Activated T-cell treated with anti-CD3 and anti-CD28 coated beads, Interleukin-2, amount 50 U/mL, for 4 hours (primary cell): ENCODE measurements around the gene CHST11. TPM values are rescaled to one million over a fixed set of nuclear protein-coding genes. Genes with fewer than 3 reads are reported as not detected.

Experiments
- ATAC-seq, 2 donors: fragments of 200-7000 bp; cut with Tn5 transposase; one replicate each; pipeline ENCODE4 v1.10.0; 2021
- DNase-seq: peaks from one replicate; pipeline ENCODE4 v3.0.0-alpha.2; 2020
- H3K27me3 Mint-ChIP-seq: one replicate; pipeline ENCODE4 v1.8.0; 2021; ENCODE audit warnings: low read depth, mixed read lengths
- H3K36me3 Mint-ChIP-seq: one replicate; pipeline ENCODE4 v1.8.0; 2022; ENCODE audit warnings: mixed read lengths; ENCODE audit not compliant: insufficient read depth
- H3K4me1 Mint-ChIP-seq: one replicate; pipeline ENCODE4 v1.8.0; 2021; ENCODE audit warnings: low read depth, mixed read lengths
- H3K4me3 Mint-ChIP-seq: one replicate; pipeline ENCODE4 v1.8.0; 2021; ENCODE audit warnings: mild to moderate bottlenecking, moderate library complexity, mixed read lengths
- H3K9me3 Mint-ChIP-seq: one replicate; pipeline ENCODE4 v1.8.0; 2021; ENCODE audit warnings: mixed read lengths
- total RNA-seq, 3 donors: library from RNA; stranded (reverse); gene quantifications; one replicate each; pipeline ENCODE4 v1.2.1, GENCODE V29; 2021

CHST11 gene
- total RNA-seq, 3 donors from 2014 or later = 40.5 to 70.7 (median 61.7) TPM

- ATAC-seq (no peak), DNase-seq (no peak)
- H3K9me3 Mint-ChIP-seq = no peaks in the 10 kb centered on the region
- peaks cover 77% of the 10 kb centered on the region for H3K4me1 Mint-ChIP-seq
- peaks cover 13% of the 10 kb centered on the region for H3K36me3 Mint-ChIP-seq
- H3K4me3 Mint-ChIP-seq = no peak overlapping the region
- H3K27me3 Mint-ChIP-seq = no peaks in the 10 kb centered on the region
These were observed 120.3 kb downstream of the CHST11 start for GRCh38 chr12:104576980-104577580.

- peak; percentile 47 to 51 for ATAC-seq
- no peak overlapping the region for H3K4me3 Mint-ChIP-seq
- H3K9me3 Mint-ChIP-seq = no peaks in the 10 kb centered on the region
These were observed 120.8 kb downstream of the CHST11 start for GRCh38 chr12:104577581-104577981.

GRCh38 chr12:104578453-104578852, 121.7 kb downstream of the CHST11 start:
- H3K4me1 Mint-ChIP-seq = peaks cover 84% of the 10 kb centered on the region
- DNase-seq (no peak), ATAC-seq (peak; percentile 36 to 53)
- no peaks in the 10 kb centered on the region for H3K9me3 Mint-ChIP-seq
- no peaks in the 10 kb centered on the region for H3K27me3 Mint-ChIP-seq
- peaks cover 6% of the 10 kb centered on the region for H3K36me3 Mint-ChIP-seq
- no peak overlapping the region for H3K4me3 Mint-ChIP-seq

More at GRCh38 chr12:104577581-104577981, 120.8 kb downstream of the CHST11 start:
- H3K27me3 Mint-ChIP-seq = no peaks in the 10 kb centered on the region
- H3K36me3 Mint-ChIP-seq = peaks cover 9% of the 10 kb centered on the region
- DNase-seq = no peak
- H3K4me1 Mint-ChIP-seq = peaks cover 78% of the 10 kb centered on the region

- no peak overlapping the region for H3K4me3 Mint-ChIP-seq
These were observed 123.2 kb downstream of the CHST11 start for GRCh38 chr12:104579718-104580495.

GRCh38 chr12:104581005-104581570, 124.3 kb downstream of the CHST11 start:
- H3K36me3 Mint-ChIP-seq = peaks cover 6% of the 10 kb centered on the region
- ATAC-seq (no peak), DNase-seq (no peak)
- H3K27me3 Mint-ChIP-seq = no peaks in the 10 kb centered on the region
- no peaks in the 10 kb centered on the region for H3K9me3 Mint-ChIP-seq
- no peak overlapping the region for H3K4me3 Mint-ChIP-seq
- peaks cover 87% of the 10 kb centered on the region for H3K4me1 Mint-ChIP-seq

More at GRCh38 chr12:104579718-104580495, 123.2 kb downstream of the CHST11 start:
- no peaks in the 10 kb centered on the region for H3K27me3 Mint-ChIP-seq
- H3K9me3 Mint-ChIP-seq = no peaks in the 10 kb centered on the region
- H3K4me1 Mint-ChIP-seq = peaks cover 91% of the 10 kb centered on the region
- H3K36me3 Mint-ChIP-seq = peaks cover 5% of the 10 kb centered on the region
- DNase-seq (no peak), ATAC-seq (no peak)

- peaks cover 82% of the 10 kb centered on the region for H3K4me1 Mint-ChIP-seq
- ATAC-seq (no peak), DNase-seq (no peak)
- H3K4me3 Mint-ChIP-seq = no peak overlapping the region
- H3K36me3 Mint-ChIP-seq = peaks cover 5% of the 10 kb centered on the region
- no peaks in the 10 kb centered on the region for H3K9me3 Mint-ChIP-seq
- no peaks in the 10 kb centered on the region for H3K27me3 Mint-ChIP-seq
These were observed 126.0 kb downstream of the CHST11 start for GRCh38 chr12:104582739-104583138.

- Mint-ChIP-seq H3K9me3 (no peaks in the 10 kb centered on the region), H3K27me3 (no peaks in the 10 kb centered on the region), H3K4me1 (peaks cover 78% of the 10 kb centered on the region), H3K4me3 (no peak overlapping the region), H3K36me3 (peaks cover 8% of the 10 kb centered on the region)
- ATAC-seq = peak in 1 of 2 donors; percentile 46
- DNase-seq = no peak
These were observed 126.6 kb downstream of the CHST11 start for GRCh38 chr12:104583301-104583700.

GRCh38 chr12:104585448-104586055, 128.8 kb downstream of the CHST11 start:
- DNase-seq (no peak), ATAC-seq (no peak)
- Mint-ChIP-seq H3K36me3 (peaks cover 12% of the 10 kb centered on the region), H3K9me3 (no peaks in the 10 kb centered on the region), H3K27me3 (no peaks in the 10 kb centered on the region), H3K4me1 (peaks cover 64% of the 10 kb centered on the region), H3K4me3 (no peak overlapping the region)

- Mint-ChIP-seq H3K4me1 (peaks cover 58% of the 10 kb centered on the region), H3K4me3 (no peak overlapping the region), H3K9me3 (no peaks in the 10 kb centered on the region), H3K27me3 (no peaks in the 10 kb centered on the region), H3K36me3 (peaks cover 16% of the 10 kb centered on the region)
- ATAC-seq (no peak), DNase-seq (no peak)
These were observed 129.7 kb downstream of the CHST11 start for GRCh38 chr12:104586351-104586919.

DNA sequence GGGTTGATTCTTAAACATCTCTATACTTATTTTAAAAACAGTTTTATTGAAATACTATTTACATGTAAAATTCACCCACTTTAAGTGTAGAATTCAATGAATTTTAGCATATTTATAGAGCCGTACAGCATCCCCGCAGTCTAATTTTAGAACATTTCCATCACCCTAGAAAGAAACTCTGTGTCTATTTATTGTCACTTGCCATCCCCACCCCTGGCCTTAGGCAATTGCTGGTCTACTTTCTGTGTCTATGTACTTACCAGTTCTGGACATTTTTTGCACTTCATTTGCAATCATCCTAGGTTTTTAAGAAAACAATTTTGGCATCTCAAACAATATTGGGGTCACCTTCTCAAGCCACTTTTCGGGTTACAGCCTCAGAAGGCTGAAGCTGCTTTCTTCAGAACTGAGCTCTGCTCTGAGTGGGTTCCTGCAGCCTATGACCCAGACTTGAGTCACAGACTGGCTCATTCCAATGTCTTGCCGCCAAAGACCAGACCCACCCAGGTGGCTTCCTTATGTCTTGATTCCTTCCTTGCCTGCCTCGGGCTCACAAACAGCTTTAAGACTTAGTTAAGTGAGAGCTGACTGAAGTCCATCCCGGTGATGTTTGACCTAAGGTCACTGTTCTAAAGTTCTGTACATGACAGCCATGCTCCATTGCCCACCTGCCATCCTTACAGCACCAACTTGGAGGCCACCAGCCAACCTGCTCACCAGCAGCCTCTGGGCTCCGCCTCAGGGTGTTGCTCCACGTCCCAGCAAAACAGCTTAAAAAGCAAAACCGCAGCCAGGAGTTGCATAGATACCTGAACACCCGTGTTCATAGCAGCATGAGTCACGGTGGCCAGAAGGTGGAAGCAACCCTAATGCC, 131.5 kb downstream of the CHST11 start:
- no peak overlapping the region for H3K4me3 Mint-ChIP-seq
- ATAC-seq (no peak), DNase-seq (no peak)
- H3K27me3 Mint-ChIP-seq = no peaks in the 10 kb centered on the region
- no peaks in the 10 kb centered on the region for H3K9me3 Mint-ChIP-seq
- peaks cover 43% of the 10 kb centered on the region for H3K4me1 Mint-ChIP-seq
- H3K36me3 Mint-ChIP-seq = peaks cover 19% of the 10 kb centered on the region

GRCh38 chr12:104588921-104589590, 132.3 kb downstream of the CHST11 start:
- Mint-ChIP-seq H3K4me1 (peaks cover 38% of the 10 kb centered on the region), H3K36me3 (peaks cover 19% of the 10 kb centered on the region), H3K4me3 (no peak overlapping the region), H3K9me3 (no peaks in the 10 kb centered on the region), H3K27me3 (no peaks in the 10 kb centered on the region)
- DNase-seq = no peak
- no peak for ATAC-seq

- no peaks in the 10 kb centered on the region for H3K27me3 Mint-ChIP-seq
- H3K4me1 Mint-ChIP-seq = peaks cover 37% of the 10 kb centered on the region
- ATAC-seq (no peak), DNase-seq (no peak)
- H3K4me3 Mint-ChIP-seq = no peak overlapping the region
- peaks cover 15% of the 10 kb centered on the region for H3K36me3 Mint-ChIP-seq
- H3K9me3 Mint-ChIP-seq = no peaks in the 10 kb centered on the region
These were observed 133.3 kb downstream of the CHST11 start for GRCh38 chr12:104590022-104590421.

- H3K9me3 Mint-ChIP-seq = no peaks in the 10 kb centered on the region
- peaks cover 14% of the 10 kb centered on the region for H3K36me3 Mint-ChIP-seq
- no peaks in the 10 kb centered on the region for H3K27me3 Mint-ChIP-seq
- no peak overlapping the region for H3K4me3 Mint-ChIP-seq
- no peak for ATAC-seq
- peaks cover 41% of the 10 kb centered on the region for H3K4me1 Mint-ChIP-seq
- DNase-seq = no peak
These were observed 134.6 kb downstream of the CHST11 start for GRCh38 chr12:104591257-104591885.
